HG02623 (cell line): ENCODE measurements around the gene PPP2R5C.

ENCODE experiments used
- ATAC-seq: cut with Tn5 transposase; IDR thresholded peaks from one replicate; pipeline ENCODE4 v1.9.1; 2021; ENCODE audit warnings: moderate library complexity; ENCODE audit not compliant: unreplicated experiment

Gene PPP2R5C

GRCh38 chr14:101838476-101838875, 77.0 kb downstream of the PPP2R5C start:
- no peak for ATAC-seq

GRCh38 chr14:101839236-101839635, 77.7 kb downstream of the PPP2R5C start:
- ATAC-seq: peak; percentile 50

DNA sequence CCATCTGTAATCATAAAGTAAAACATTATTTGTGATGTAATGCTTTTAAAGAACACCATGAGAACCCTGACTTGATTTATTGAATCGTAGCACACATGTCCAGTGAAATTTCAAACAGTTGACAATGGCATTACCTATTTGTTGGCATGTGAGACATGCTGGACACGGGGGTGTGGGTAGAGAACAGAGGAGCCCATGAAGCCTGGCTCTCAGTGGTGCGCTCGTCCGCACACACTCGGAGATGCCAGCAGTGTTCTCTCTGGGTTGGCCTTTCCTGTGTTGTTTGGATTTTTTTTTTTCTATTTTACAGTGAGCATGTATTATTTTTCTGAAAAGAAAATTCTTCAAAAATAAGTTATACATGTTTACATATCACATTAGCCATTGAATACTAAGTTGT, 78.2 kb downstream of the PPP2R5C start:
- no peak for ATAC-seq

DNA sequence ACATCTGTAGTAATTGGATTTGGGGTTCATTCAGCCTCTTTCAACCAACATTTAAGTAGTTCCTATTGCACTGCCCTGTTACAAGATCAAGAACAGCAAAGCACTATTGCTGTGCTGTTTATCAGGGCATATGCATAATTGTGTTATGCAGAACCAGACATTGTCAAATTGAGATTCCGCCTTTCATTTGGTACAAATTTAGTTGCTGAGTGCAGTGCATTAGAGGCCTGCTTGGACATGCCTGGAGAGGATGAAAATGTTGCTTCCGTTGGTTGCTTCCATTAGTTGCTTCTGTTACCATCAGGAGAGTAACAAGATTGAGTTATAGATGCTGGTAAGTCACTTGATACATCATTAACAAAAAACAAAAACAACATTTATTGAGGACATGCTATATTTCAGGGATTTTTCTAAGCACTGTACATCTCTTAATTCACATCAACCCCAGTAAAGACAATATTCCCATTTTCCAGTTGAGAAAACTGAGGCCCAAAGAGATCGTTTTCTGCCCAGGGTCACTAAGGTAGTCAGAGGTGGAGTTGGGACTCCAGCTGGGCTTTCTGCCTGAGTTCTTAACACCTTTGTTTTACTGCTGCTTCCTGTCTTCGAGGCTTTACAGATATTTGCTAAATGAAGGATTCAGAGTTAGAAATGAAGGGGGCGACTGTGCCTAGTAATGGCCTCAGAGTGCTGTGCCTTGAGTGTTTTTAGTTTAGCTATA, 79.3 kb downstream of the PPP2R5C start:
- ATAC-seq: no peak

DNA sequence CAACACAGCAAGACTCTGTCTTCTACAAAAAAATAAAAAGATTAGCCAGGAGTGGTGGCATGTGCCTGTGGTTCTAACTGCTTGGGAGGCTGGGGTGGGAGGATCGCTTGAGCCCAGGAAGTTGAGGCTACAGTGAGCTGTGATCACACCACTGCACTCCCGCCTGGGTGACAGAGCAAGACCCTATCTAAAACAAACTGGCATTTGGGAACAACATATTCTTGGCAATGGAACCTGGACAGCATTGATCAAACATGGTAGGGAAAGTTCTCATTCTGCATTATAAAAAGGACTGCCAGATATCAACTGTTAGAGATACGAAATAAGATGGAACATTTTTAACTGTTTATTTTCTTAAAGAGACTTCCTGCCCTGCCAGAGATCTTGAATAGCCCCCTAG, 81.5 kb downstream of the PPP2R5C start:
- no peak for ATAC-seq

DNA sequence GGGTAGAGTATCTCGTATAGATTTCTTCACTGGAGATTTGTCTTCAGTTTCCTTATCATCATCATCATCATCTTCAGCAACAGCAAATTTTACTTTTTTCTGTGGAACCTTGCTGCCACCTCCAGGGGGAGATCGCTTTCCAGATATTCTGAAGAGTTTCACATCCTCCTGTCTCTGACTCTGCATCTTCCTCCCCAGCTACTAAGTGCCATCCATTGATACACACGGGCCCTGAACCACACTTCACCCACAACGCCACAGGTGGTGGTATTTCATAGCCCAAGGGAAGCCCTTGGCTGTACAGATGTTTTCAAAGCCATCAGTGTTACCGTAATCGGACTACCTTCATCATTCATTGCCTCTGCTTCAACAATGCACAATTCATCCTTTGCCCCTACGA, 82.2 kb downstream of the PPP2R5C start:
- peak; percentile 62 for ATAC-seq

DNA sequence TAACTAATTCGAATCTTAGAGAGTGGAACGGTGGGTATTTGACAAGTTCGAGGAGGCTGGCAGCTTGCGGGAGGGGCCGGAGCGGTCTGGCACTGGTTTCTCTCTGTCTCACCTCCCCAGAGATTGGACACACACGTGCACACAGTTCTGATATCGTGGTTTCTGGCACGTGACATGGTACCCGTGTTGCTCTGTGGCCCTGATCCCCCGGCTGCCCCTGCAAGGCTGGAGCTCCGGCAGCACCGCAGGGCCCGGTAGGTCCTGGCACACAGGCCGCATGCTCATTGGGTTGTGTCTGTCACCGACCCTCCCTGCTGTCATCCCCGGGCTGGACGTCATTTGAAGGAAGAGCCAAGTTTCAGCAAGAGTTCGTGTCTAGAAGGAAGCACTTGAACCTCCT, 82.7 kb downstream of the PPP2R5C start:
- no peak for ATAC-seq

- no peak for ATAC-seq
Measured at GRCh38 chr14:101844751-101845150, 83.2 kb downstream of the PPP2R5C start.

- no peak for ATAC-seq
Measured at GRCh38 chr14:101845496-101845895, 84.0 kb downstream of the PPP2R5C start.

GRCh38 chr14:101845896-101846295, 84.4 kb downstream of the PPP2R5C start:
- ATAC-seq: no peak

GRCh38 chr14:101849125-101849524, 87.6 kb downstream of the PPP2R5C start:
- peak; percentile 53 for ATAC-seq

DNA sequence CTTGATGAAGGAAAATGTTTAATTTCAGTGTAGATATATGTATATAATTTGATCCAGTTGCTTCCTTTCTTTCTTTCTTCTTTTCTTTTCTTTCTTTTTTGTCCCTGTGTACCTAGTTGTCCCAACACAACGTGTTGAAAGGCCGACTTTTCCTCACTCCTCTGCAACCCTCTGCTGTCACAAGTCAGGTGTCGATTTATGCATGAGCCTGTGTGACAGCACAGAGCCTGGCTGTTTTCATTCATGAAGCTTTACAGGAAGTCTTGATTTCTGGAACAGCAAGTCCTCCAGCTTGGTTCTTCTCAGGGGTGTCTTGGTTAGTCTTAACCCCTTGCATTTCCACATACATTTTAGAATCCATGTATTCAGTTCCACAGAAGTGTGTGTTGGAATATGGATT, 88.1 kb downstream of the PPP2R5C start:
- no peak for ATAC-seq

DNA sequence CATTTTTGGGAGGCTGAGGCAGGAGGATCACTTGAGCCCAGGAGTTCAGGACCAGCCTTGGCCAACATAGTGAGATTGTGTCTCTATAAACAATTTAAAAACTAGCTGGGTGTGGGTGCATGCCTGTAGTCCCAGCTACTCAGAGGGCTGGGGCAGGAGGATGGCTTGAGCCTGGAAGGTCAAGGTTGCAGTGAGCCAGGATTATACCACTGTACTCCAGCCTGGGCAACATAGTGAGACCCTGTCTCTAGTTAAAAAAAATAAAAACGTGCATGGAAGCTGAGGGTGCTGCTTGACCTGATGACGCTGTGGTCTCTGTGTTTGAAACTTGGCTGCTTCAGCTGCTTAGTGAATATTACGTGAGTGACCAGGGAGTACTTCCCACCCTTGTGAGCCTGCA, 89.7 kb downstream of the PPP2R5C start:
- ATAC-seq: no peak

GRCh38 chr14:101851736-101852405, 90.4 kb downstream of the PPP2R5C start:
- ATAC-seq: no peak

GRCh38 chr14:101852785-101853184, 91.3 kb downstream of the PPP2R5C start:
- no peak for ATAC-seq

DNA sequence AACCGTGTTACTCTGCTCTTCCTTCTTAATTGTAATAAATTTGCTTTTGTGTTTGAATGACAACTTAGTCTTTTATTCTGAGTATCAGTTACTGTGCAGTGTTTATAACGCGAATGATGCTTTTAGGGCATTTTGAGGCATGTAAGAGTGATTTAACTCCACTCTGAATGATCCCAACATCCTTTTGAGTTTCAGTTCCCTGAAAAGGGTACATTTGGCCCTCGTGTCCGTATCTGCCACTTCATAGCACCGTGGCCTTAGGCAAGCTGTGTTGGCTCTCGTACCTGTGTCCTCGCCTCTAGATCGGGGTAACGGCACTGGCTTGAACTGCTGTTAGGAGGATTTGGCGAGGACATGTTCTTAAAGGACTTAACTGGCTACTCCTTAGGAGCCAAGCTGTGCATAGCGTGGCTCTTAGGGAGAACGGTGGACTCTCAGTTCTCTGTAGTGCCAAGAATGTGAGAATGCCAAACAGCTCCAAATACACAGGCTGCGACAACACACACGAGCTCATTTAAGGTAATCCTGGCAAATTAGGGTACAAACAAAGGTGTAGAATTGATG, 92.0 kb downstream of the PPP2R5C start:
- ATAC-seq: no peak

- ATAC-seq: no peak
Measured at GRCh38 chr14:101854366-101854765, 92.9 kb downstream of the PPP2R5C start.

DNA sequence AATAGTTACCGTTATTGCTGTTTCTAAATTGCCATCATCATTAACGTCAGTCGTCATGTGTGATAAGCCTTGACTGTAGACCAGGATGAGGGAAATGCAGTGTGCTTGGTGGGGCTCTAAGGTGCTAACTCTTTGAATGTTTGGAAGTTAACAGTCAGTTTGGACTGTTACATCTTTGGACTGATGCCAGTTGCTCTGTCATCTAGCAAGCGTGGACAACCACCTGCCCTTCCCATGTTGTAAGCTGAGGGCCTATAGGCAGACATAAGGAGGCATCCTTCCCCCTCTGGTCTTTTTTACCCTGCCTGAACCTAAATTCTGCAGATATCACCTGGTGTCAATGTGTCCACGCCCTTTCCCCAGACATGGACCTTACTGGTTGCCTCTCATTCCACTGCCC, 94.4 kb downstream of the PPP2R5C start:
- ATAC-seq: no peak

DNA sequence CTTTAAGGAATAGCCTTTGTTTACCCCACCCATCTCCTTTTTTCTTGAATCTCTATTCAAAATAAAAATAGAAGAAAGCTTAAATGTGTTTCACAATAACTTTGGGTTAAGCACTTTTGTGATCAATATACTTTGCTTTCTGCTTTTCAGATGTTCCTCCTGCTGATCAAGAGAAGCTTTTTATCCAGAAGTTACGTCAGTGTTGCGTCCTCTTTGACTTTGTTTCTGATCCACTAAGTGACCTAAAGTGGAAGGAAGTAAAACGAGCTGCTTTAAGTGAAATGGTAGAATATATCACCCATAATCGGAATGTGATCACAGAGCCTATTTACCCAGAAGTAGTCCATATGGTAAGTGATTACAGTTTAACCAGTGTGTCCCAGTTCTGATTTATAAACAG, 95.0 kb downstream of the PPP2R5C start:
- ATAC-seq: no peak

DNA sequence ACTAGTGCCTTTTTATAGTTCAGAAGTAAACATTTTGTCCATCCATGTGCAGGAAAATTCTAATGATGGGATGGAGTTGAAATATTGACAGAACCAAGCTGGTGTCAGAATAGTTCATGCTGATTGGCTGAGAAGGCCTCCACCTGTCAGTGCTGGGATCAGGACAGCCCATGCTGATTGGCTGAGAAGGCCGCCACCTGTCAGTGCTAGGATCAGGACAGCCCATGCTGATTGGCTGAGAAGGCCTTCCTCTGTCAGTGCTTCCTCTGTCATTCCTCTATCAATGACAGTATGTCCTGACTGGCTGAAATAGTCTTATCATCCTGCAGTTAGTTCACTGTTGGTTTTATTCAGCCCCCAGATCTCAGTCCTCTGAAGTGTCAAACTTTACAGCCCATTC, 95.7 kb downstream of the PPP2R5C start:
- no peak for ATAC-seq

- ATAC-seq: no peak
Measured at GRCh38 chr14:101858791-101859537, 97.5 kb downstream of the PPP2R5C start.

DNA sequence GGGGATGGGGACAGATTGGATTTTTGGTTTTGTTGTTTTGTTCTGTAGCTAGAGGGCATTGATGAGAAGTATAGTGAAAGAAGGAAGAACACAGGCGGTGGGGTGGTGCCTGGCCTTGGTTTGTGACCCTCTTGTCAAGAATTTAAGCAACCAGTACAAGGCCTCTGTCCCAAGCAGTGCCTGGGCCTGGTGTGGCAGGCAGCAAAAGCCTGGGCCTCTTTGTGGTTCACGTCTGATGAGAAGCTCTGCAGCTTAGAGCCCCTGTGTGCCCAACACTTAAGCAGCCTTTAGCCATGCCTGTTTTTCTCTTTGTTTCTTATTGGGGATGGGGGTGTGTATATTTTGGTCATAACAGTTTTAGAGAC, 98.0 kb downstream of the PPP2R5C start:
- no peak for ATAC-seq
